CD4-positive, alpha-beta T cell treated with Interleukin-4 for 1 hour (primary cell): ENCODE data around the gene MAGI1.

ENCODE experiments used
- DNase-seq, 2 donors: peaks; one replicate each; pipeline ENCODE4 v3.0.0-alpha.2; 2020 to 2022

MAGI1 gene

GRCh38 chr3:65689436-65689835 lies 349.3 kb downstream of the MAGI1 start:
- DNase-seq, result no peak

DNA sequence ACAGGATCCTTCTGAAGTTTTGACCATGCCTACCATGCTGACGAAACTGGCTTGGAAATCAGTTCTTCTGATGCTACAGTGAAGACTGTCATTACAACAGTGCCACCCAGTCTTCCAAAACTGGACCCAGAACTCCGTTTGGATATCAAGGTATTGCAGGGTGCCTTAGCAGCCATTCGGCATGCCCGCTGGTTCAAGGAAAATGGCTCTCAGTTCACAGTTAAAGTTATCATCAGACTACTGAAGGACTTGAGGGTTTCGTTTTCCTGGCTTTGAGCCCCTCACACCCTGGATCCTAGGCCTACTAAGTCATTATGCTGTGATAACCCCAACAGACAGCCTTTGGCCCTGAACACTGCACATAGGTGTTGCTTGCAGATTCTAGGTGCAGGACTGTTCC lies 351.0 kb downstream of the MAGI1 start:
- no peak for DNase-seq

- DNase-seq, result no peak
Observed at GRCh38 chr3:65685621-65686235, 353.0 kb downstream of the MAGI1 start.

- no peak for DNase-seq
Observed at GRCh38 chr3:65678516-65678915, 360.2 kb downstream of the MAGI1 start.

- DNase-seq, result no peak
Observed at GRCh38 chr3:65677486-65678010, 361.2 kb downstream of the MAGI1 start.

DNA sequence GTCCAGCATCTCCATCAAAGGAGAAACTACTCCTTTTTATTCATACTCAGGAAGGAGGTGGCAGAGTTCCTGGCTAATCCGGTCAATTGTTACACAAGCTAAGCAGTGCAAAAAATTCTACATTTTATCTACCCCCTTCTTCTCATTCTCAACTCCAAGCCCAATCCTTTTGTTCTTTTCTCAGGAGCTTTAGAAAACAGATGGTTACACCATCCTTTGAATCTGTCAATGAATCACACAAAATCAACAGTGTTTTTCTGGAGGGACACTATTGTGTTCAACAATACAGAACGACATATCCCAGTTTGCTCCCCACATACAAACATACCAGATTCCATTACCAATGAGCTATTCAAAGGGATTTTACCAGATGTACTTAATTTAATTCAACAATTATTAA lies 362.1 kb downstream of the MAGI1 start:
- DNase-seq, result no peak

DNA sequence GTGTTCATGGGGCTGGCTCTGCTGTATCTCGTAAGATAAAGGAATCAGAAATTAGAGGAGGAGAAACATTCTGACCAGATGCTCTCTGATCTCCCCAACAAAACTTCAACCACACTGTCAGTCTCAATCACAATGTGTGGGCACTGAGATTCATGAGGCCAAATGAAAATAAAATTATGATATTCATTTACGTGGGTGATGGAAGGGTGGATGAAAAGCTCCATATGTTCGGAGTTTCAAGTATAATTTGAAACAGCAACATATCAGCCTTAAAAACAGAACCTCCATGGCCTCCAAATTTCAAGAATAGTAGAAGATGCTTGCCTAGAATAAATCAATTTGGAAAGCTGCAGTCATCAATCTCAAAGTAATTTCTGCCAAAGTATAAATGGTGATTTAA lies 363.7 kb downstream of the MAGI1 start:
- no peak for DNase-seq

- DNase-seq, result no peak
Observed at GRCh38 chr3:65674226-65674625, 364.5 kb downstream of the MAGI1 start.

- peak in 1 of 2 donors; percentile 1 for DNase-seq
Observed at GRCh38 chr3:65672871-65673815, 365.6 kb downstream of the MAGI1 start.

DNA sequence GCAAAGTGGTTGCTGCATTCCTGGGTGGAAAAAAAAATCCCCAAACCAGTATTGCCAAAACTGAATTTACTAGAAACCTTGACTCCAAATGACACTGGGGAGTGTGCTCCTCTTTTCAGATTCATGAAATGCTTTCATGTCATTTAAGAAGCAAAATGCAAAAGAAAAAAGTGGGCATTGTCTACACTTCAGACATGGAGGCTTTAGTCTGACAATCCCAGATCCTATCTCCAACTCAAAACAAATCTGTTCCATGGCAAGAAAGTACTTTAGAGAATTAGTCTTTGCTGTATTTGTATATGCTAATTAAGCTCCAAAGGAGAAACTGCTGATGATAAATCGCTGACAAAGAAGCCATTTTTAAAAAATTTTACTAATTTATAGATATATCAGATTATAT lies 366.7 kb downstream of the MAGI1 start:
- no peak for DNase-seq

- DNase-seq, result no peak
Observed at GRCh38 chr3:65671004-65671403, 367.7 kb downstream of the MAGI1 start.

DNA sequence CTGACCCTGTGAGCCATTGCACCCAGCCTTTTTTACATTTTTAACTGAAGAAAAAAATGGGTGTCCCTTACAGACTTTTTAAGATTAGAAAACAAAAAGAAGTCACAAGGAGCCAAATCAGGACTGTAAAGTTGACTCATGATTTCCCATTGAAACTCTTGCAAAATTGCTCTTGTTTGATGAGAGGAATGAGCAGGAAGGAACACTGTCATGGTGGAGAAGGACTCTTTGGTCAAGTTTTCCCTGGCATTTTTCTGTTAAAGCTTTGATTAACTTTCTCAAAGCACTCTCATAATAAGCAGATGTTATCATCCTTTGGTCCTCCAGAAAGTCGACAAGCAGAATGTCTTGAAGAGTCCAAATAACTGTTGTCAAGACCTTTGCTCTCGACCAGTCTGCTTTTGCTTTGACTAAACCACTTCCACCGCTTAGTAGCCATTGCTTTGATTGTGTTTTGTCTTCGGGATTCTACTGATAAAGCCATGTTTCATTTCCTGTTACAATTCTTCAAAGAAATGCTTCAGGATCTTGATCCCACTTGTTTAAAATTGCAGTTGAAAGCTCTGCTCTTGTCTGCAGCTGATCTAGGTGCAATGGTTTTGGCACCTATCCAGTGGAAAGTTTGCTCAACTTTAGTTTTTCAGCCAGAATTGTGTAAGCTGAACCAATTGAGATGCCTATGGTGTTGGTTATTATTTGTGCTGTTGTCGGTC lies 369.4 kb downstream of the MAGI1 start:
- no peak for DNase-seq

- DNase-seq, result no peak
Observed at GRCh38 chr3:65667963-65668362, 370.8 kb downstream of the MAGI1 start.

GRCh38 chr3:65666448-65667091 lies 372.1 kb downstream of the MAGI1 start:
- DNase-seq, result no peak

DNA sequence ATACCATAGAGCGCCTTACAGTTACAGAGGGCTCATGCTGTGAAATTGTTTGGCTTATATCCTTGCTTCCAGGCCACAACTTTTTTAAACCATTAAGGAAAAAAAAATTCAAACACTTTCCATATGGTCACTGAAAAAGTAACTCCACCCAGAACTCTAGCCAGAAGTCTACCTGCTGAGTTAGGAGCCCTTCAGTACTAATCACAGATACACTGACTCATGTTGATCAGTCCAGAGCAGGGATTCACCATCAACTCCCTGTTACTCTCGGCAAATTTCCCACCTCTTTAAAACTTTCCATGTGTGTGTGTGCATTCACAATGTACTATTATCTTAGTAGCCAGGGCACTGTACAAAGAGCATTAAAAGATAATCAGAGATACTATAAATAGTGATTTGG lies 372.8 kb downstream of the MAGI1 start:
- no peak for DNase-seq

DNA sequence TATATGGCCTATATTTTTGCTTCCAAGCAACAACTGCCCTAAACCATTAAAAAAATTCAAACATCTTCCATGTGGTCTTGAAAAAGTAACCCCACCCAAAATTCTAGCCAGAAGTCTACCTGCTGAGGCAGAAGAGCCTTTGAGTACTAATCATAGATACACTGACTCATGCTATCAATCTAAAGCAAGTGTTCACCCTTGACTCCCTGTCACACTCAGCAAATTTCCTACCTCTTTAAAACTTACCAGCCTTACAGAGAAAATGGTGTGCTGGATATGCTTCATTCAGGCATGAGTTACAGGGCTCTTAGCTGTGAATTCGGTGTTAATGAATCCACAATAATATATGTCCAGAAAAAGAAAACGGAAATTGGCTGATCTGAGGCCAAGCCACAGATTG lies 373.8 kb downstream of the MAGI1 start:
- DNase-seq, result no peak

GRCh38 chr3:65664446-65664845 lies 374.3 kb downstream of the MAGI1 start:
- DNase-seq, result no peak

- no peak for DNase-seq
Observed at GRCh38 chr3:65662095-65662494, 376.6 kb downstream of the MAGI1 start.

DNA sequence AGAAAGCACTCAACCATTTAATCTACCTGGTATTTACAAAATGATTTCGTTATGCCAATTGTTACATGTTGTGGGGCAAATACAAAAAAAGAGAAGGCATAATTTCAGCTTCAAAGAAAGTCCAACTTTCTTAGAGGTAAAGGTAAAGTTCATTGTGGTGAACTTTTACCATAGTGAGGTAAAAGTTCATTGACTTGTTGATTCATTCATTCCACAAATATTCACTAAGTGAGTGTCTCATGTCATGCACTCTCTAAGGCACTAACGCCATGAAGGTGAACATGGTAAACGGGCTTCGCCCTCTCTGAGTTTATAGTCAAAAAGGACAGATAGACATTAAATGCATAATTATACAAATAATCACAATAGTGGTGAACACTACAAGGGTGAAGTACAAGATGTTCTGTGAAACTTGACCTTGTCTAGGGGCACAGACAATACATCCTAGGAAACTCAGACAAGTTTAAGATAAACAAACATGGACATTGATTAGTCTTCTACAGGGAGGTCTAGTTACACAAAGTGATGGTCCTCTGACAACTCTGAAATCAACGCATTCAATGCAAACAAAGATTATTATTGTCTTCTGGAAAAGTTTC lies 378.6 kb downstream of the MAGI1 start:
- DNase-seq, result no peak

DNA sequence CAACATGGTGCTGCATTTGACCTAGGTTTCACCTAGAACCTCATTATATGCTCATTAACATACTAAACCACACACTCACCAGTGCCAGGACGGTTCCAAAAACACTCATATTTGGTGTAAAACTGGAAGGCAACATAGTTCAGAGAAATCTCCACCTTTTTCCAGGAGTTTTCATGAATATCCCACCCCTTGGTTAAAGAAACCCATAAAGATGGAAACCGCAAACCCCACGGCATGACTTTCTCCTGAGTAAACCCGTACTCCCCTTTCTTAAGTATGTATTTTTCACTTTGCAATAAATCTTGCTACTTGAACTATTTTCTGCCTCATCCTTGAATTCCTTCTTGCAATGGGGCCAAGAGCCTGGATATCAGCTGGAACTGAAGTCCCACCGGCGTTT lies 379.3 kb downstream of the MAGI1 start:
- no peak for DNase-seq

DNA sequence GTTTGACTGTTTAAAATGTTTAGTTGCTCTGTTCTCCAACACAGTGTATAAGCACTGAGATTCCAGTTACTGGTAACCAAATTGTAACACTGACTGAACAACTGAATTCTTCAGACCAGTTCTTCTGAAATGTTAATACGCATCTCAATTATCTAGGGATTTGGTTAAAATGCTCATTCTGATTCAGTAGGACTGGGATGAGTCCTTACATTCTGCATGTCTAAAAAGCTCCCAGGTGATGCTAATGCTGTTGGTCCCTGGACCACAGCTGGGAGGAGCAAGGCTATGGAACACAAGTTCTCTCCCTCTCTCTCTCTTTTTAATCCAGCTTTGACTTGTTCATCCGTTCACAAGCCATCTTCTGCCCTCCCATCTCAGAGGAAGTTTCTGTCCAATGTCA lies 380.3 kb downstream of the MAGI1 start:
- no peak for DNase-seq

DNA sequence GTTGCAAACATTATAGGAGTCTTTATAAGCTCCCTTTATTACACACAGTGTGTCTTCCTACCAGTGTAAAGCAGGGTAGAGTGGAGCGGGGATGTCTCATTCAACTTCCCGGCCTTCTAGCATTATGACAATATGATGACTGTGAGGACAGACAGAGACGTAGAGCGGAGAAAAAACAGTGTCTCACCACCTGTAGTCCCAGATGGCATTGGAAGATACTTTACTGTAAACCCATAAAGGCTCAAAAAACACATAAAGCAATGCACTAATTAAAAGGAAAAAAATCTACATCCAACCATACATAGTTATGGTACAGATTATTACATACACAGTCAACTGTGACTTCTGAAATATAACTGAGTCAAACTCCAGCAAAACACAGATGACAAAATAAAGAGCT lies 383.7 kb downstream of the MAGI1 start:
- DNase-seq, result no peak

- no peak for DNase-seq
Observed at GRCh38 chr3:65653731-65654130, 385.0 kb downstream of the MAGI1 start.
